Esophagus squamous epithelium (tissue), 5 donors: Measurements from ENCODE around the gene UCKL1. TPM values are rescaled to one million over a fixed set of nuclear protein-coding genes. Genes with fewer than 3 reads are reported as not detected.

Experiments used
- DNase-seq: peaks from one replicate; lab custom pipeline; 2025; lab: John Stamatoyannopoulos, UW
- H3K27ac ChIP-seq, 4 donors: fragments of 200-600 bp; sonication (generic); one replicate each; pipeline ENCODE4 v1.5.1; 2016 to 2019; ENCODE audit warnings: mild to moderate bottlenecking in 1 of 4
- H3K27me3 ChIP-seq, 4 donors: fragments of 200-600 bp; sonication (generic); 1 replicate in 3 of 4; 2 replicates in 1 of 4; pipeline versions ENCODE4 v1.5.1 to v1.6.0; 2017 to 2021; ENCODE audit warnings: antibody characterized with exemption in 1 of 4
- H3K36me3 ChIP-seq, 3 donors: fragments of 200-600 bp; sonication (generic); one replicate each; pipeline ENCODE4 v1.5.1; 2016 to 2019
- H3K4me1 ChIP-seq, 3 donors: fragments of 200-600 bp; sonication (generic); one replicate each; pipeline ENCODE4 v1.5.1; 2017 to 2019
- H3K4me3 ChIP-seq, 4 donors: fragments of 200-600 bp; sonication (generic); 1 replicate in 3 of 4; 2 replicates in 1 of 4; pipeline ENCODE4 v1.5.1; 2016 to 2019; ENCODE audit warnings: mild to moderate bottlenecking in 2 of 4, moderate library complexity in 1 of 4
- H3K9me3 ChIP-seq, 3 donors: fragments of 200-600 bp; sonication (generic); one replicate each; pipeline ENCODE4 v1.5.1; 2016 to 2019
- CTCF ChIP-seq, 6 experiments: fragments of 450-650 bp in 4 of 6; fragments of 200-600 bp in 2 of 6; sonication (generic) in 2 of 6; IDR thresholded peaks; one replicate each; pipeline ENCODE4 v1.5.1; 2016 to 2019; ENCODE audit warnings: antibody characterized with exemption in 6 of 6, mild to moderate bottlenecking in 4 of 6, moderate library complexity in 4 of 6
- POLR2A ChIP-seq, 4 donors: fragments of 450-650 bp; IDR thresholded peaks; one replicate each; pipeline ENCODE4 v1.6.1; 2017; ENCODE audit warnings: antibody characterized with exemption in 4 of 4, mild to moderate bottlenecking in 4 of 4, moderate library complexity in 3 of 4
- WGBS, 2 donors: methylation state at CpG; one replicate each; pipeline ENCODE4 v1.1.5; 2018; 5-methylcytosine and 5-hydroxymethylcytosine counted together
- intact Hi-C: fragments of 100-400 bp; cut with DNase I; formaldehyde crosslinking; loops from one replicate; pipeline ENCODE4 v1.15.0; 2022
- total RNA-seq, 4 donors: library from RNA; depleted of rRNA; stranded (reverse); fragments of >200 nt; gene quantifications; one replicate each; pipeline ENCODE4 v1.1.0, GENCODE V29; 2016
- donor health status: DM: yes; HTN: yes; CAD: no.

Gene UCKL1
- total RNA-seq, 4 donors from 2014 or later = 23.1 to 38.0 (median 25.6) TPM

GRCh38 chr20:64000906-64001305 is 44.7 kb upstream of the UCKL1 start:
- peaks cover 15 to 99% (median 53%) of the 10 kb centered on the region in 3 donors for H3K36me3 ChIP-seq
- intact Hi-C loops = no loop called here
- no peaks in the 10 kb centered on the region for H3K27me3 ChIP-seq
- H3K27ac ChIP-seq = no peak overlapping the region
- peaks cover 19 to 32% (median 25%) of the 10 kb centered on the region in 3 donors for H3K4me1 ChIP-seq
- no peak overlapping the region for H3K4me3 ChIP-seq
- WGBS, 2 donors = 93 to 97% methylated on average over 6 of the region's 12 CpGs
- H3K9me3 ChIP-seq = no peaks in the 10 kb centered on the region
- TF ChIP-seq POLR2A (IDR thresholded peaks at IDR 0.05) = no peak
- TF ChIP-seq CTCF (IDR thresholded peaks at IDR 0.05) = no peak
- DNase-seq = no peak

GRCh38 chr20:63982937-63983336 is 26.7 kb upstream of the UCKL1 start:
- intact Hi-C loops = loop anchor here (10.0 kb wide), 1 partner anchor 52 kb away; the partner anchor contains the start of gene C20orf204

GRCh38 chr20:63980806-63981728 is 24.9 kb upstream of the UCKL1 start, which contains the start of gene PRPF6:
TSS of gene PRPF6 (plus strand) at chr20:63981132. CDS start at chr20:63981246, 114 bp downstream.
- 0% methylated on average over 12 to 29 of the region's 75 CpGs for WGBS, 2 donors
- H3K27ac ChIP-seq = peak within 1 kb of the TSS; percentile 86 to 95 (median 89)
- peak within 1 kb of the TSS; percentile 81 to 99 (median 90) for H3K4me3 ChIP-seq
- TF ChIP-seq POLR2A (IDR thresholded peaks at IDR 0.05) (peak in 3 of 4 donors; percentile 61 to 75 (median 67)), CTCF (IDR thresholded peaks at IDR 0.05) (peak; percentile 68 to 97 (median 78))
- intact Hi-C loops = loop anchor here (10.0 kb wide), 1 partner anchor 54 kb away; the partner anchor contains the start of gene C20orf204
- H3K9me3 ChIP-seq = no peaks in the 10 kb centered on the region
- DNase-seq = peak; percentile 73
- no peaks in the 10 kb centered on the region for H3K27me3 ChIP-seq
- H3K4me1 ChIP-seq = peaks cover 37 to 56% (median 44%) of the 10 kb centered on the region in 3 donors
- peaks cover 5 to 47% (median 21%) of the 10 kb centered on the region in 3 donors for H3K36me3 ChIP-seq

More at GRCh38 chr20:63982937-63983336, 26.7 kb upstream of the UCKL1 start:
- H3K9me3 ChIP-seq = no peaks in the 10 kb centered on the region
- no peak overlapping the region for H3K4me3 ChIP-seq
- WGBS, 2 donors = 89 to 91% methylated on average over 14 of the region's 14 CpGs
- H3K36me3 ChIP-seq = peaks cover 5 to 56% (median 24%) of the 10 kb centered on the region in 3 donors
- H3K4me1 ChIP-seq = peaks cover 36 to 49% (median 40%) of the 10 kb centered on the region in 3 donors
- H3K27me3 ChIP-seq = no peaks in the 10 kb centered on the region
- no peak overlapping the region for H3K27ac ChIP-seq
- DNase-seq = no peak
- TF ChIP-seq POLR2A (IDR thresholded peaks at IDR 0.05) (no peak), CTCF (IDR thresholded peaks at IDR 0.05) (no peak)

GRCh38 chr20:63980317-63980805 is 24.1 kb upstream of the UCKL1 start:
- WGBS, 2 donors = 28 to 29% methylated on average over 12 to 15 of the region's 15 CpGs
- Histone ChIP-seq H3K4me1 (peaks cover 37 to 56% (median 44%) of the 10 kb centered on the region in 3 donors), H3K27ac (peak overlapping the region; percentile 86 to 95 (median 89)), H3K27me3 (no peaks in the 10 kb centered on the region), H3K4me3 (peak overlapping the region; percentile 81 to 99 (median 90)), H3K36me3 (peaks cover 0 to 47% (median 16%) of the 10 kb centered on the region in 3 donors), H3K9me3 (no peaks in the 10 kb centered on the region)
- TF ChIP-seq POLR2A (IDR thresholded peaks at IDR 0.05) (no peak), CTCF (IDR thresholded peaks at IDR 0.05) (no peak)
- intact Hi-C loops = loop anchor here (10.0 kb wide), 1 partner anchor 54 kb away; the partner anchor contains the start of gene C20orf204
- DNase-seq = no peak
